CD4-positive, alpha-beta T cell treated with Interleukin-4 for 1 hour (primary cell): Measurements from ENCODE around the gene TMOD2.

ENCODE experiments used
- DNase-seq, 2 donors: peaks; one replicate each; pipeline ENCODE4 v3.0.0-alpha.2; 2020 to 2022

TMOD2 gene

DNA sequence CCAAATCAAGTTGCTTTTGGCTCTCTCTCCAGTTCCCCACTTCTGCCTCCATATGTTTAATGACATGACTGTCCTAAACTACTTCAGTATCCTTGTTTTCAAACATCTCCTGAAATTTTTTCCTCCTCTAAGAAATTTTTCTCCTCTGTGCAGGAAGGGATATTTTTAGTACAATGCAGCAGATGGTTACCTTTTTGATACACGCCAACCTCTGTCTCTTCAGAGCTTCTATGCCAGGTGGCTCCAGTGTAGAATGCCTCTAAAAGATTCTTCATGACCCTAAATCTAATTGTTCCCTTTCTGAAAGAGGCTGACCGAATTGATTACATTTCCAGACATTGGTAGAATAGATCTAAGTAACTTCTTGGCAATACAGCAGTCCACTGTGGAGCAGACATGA is 111.7 kb downstream of the TMOD2 start:
- no peak for DNase-seq

DNA sequence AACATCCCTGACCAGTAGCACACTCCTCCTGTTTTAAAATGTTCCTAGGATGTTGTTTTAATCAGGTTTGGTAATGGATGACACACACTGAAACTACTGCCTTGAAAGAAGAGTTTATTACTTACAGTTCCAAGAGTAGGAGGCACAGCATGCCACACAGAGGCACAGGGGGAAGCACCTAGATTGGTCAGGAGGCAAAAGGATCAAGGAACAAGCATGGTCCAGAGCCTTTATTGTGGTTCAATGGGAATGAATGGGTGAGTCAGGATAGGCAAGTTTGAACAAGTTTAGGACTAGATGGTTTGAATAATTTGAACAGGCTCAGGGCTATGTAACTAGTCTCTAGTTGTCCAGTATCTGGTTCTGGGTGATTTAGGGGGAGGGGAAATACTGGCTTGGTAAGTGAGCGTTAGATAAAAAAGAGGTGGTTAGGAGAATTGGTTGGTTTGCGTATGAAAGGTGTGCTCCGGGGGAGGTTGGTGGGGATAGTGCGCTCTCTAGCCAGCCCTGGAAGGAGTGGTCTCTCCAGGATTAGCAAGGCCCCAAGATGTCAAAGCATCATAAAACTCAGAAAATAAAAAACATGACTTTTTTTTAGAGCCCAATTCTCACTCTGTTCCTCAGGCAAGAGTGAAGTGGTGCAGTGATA is 113.1 kb downstream of the TMOD2 start:
- no peak for DNase-seq

DNA sequence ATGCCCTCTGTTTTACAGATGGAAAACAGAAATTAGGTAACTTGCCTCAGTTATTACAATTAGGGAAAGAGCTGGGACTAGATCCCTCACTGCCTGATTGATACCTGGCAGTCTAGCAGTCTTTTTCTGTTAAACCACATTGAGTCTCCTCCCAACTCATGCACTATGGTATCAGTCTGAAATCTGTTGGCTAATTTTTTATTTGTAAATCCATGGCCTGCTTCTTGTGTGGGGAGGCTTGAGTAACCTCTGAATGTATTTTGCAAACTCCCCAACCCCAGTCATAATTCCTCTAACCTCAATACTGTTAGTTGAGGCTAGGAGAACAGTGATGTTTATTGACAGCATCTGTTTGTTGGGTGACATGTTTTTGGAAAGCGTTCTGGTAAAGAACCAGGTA is 113.9 kb downstream of the TMOD2 start:
- DNase-seq = no peak
